ENCODE data around the gene TANK.
A peak's percentile ranks its signal among the peaks of the same experiment; 100 is the strongest.

The TANK gene

GRCh38 chr2:161265874-161266273 lies 105.6 kb downstream of the TANK start:
- ATAC-seq = no peak
- TF ChIP-seq ARNTL (CRISPR knock-in tag; IDR thresholded peaks at IDR 0.05; ENCODE audit: borderline replicate concordance, low read depth) = no peak
- TF ChIP-seq SNAI2 (CRISPR knock-in tag; IDR thresholded peaks at IDR 0.05) = no peak
- TF ChIP-seq ISL1 (CRISPR knock-in tag; IDR thresholded peaks at IDR 0.05) = no peak
- TF ChIP-seq ZC3H10 (CRISPR knock-in tag; IDR thresholded peaks at IDR 0.05) = no peak
- no peak for TF ChIP-seq OSR1 (CRISPR knock-in tag; IDR thresholded peaks at IDR 0.05)
- TF ChIP-seq ZNF8 (CRISPR knock-in tag; IDR thresholded peaks at IDR 0.05) = no peak
- no peak for TF ChIP-seq ZFP3 (CRISPR knock-in tag; IDR thresholded peaks at IDR 0.05)
- no peak for TF ChIP-seq TOX (CRISPR knock-in tag; IDR thresholded peaks at IDR 0.05; ENCODE audit: borderline replicate concordance)
- TF ChIP-seq POU6F1 (CRISPR knock-in tag; IDR thresholded peaks at IDR 0.05; ENCODE audit: borderline replicate concordance, low read depth) = no peak
- TF ChIP-seq CSDC2 (CRISPR knock-in tag; IDR thresholded peaks at IDR 0.05) = no peak
- TF ChIP-seq PATZ1 (CRISPR knock-in tag; IDR thresholded peaks at IDR 0.05; ENCODE audit: borderline replicate concordance) = no peak
- no peak for TF ChIP-seq ESRRG (CRISPR knock-in tag; IDR thresholded peaks at IDR 0.05)

- no peak for TF ChIP-seq ESRRG (CRISPR knock-in tag; IDR thresholded peaks at IDR 0.05)
- TF ChIP-seq SNAI2 (CRISPR knock-in tag; IDR thresholded peaks at IDR 0.05) = no peak
- TF ChIP-seq POU6F1 (CRISPR knock-in tag; IDR thresholded peaks at IDR 0.05; ENCODE audit: borderline replicate concordance, low read depth) = no peak
- no peak for TF ChIP-seq TSHZ2 (CRISPR knock-in tag; IDR thresholded peaks at IDR 0.05)
- TF ChIP-seq CSRNP3 (CRISPR knock-in tag; IDR thresholded peaks at IDR 0.05) = no peak
- no peak for TF ChIP-seq CSDC2 (CRISPR knock-in tag; IDR thresholded peaks at IDR 0.05)
- TF ChIP-seq PPARA (CRISPR knock-in tag; IDR thresholded peaks at IDR 0.05; ENCODE audit: borderline replicate concordance) = no peak
- no peak for TF ChIP-seq ZNF565 (CRISPR knock-in tag; conservative IDR thresholded peaks at IDR 0.05; ENCODE audit: low read depth)
- TF ChIP-seq ZFP30 (CRISPR knock-in tag; IDR thresholded peaks at IDR 0.05) = no peak
- TF ChIP-seq RARB (CRISPR knock-in tag; IDR thresholded peaks at IDR 0.05) = no peak
- no peak for TF ChIP-seq TCF4 (CRISPR knock-in tag; IDR thresholded peaks at IDR 0.05; ENCODE audit: borderline replicate concordance)
- no peak for TF ChIP-seq BACH2 (CRISPR knock-in tag; IDR thresholded peaks at IDR 0.05; ENCODE audit: borderline replicate concordance)
- TF ChIP-seq ISL1 (CRISPR knock-in tag; IDR thresholded peaks at IDR 0.05) = no peak
- no peak for TF ChIP-seq ARNTL (CRISPR knock-in tag; IDR thresholded peaks at IDR 0.05; ENCODE audit: borderline replicate concordance, low read depth)
- TF ChIP-seq ZNF8 (CRISPR knock-in tag; IDR thresholded peaks at IDR 0.05) = no peak
- ATAC-seq = no peak
These were observed 108.9 kb downstream of the TANK start for GRCh38 chr2:161269111-161269510.

GRCh38 chr2:161273038-161273760 lies 113.0 kb downstream of the TANK start:
- peak; percentile 82 for ATAC-seq
- TF ChIP-seq ISL1 (CRISPR knock-in tag; IDR thresholded peaks at IDR 0.05) = no peak
- no peak for TF ChIP-seq BACH2 (CRISPR knock-in tag; IDR thresholded peaks at IDR 0.05; ENCODE audit: borderline replicate concordance)
- TF ChIP-seq TSHZ2 (CRISPR knock-in tag; IDR thresholded peaks at IDR 0.05) = no peak
- no peak for TF ChIP-seq CSRNP3 (CRISPR knock-in tag; IDR thresholded peaks at IDR 0.05)
- TF ChIP-seq PATZ1 (CRISPR knock-in tag; IDR thresholded peaks at IDR 0.05; ENCODE audit: borderline replicate concordance) = no peak
